Activated CD8-positive, alpha-beta memory T cell treated with anti-CD3 and anti-CD28 coated beads, Interleukin-2, amount 50 U/mL, for 24 hours (primary cell): ENCODE measurements around the gene C9orf43.
"Not testable (repeated sequence)": the region's sequence is repeated elsewhere in the genome, so short reads cannot be mapped to it uniquely, and the experiment has no call there.

ENCODE experiments used
- DNase-seq: peaks from one replicate; pipeline ENCODE4 v3.0.0-alpha.2; 2020; ENCODE audit errors: extremely low read depth

The C9orf43 gene

GRCh38 chr9:113421726-113422125 is 11.2 kb downstream of the C9orf43 start:
- no peak for DNase-seq

DNA sequence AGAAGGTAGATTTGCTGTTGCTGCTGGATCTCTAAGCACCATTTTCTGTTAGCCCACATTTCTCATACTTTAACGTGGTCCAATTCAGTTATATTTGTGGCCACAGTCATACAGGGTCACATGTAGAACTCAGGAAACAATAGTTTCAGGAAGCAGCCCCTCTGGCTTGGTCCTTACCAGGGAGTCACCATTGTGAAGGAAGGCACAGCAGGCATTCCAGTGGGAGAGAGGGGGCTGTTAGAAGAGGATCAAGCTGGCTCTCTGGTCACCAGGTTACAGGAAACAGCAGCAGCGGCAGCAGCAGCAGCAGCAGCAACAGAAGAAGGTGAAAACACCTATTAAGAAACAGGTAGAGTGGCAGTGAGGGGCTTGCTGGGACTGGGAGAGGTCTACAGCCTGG is 14.5 kb downstream of the C9orf43 start:
- DNase-seq, result no peak

DNA sequence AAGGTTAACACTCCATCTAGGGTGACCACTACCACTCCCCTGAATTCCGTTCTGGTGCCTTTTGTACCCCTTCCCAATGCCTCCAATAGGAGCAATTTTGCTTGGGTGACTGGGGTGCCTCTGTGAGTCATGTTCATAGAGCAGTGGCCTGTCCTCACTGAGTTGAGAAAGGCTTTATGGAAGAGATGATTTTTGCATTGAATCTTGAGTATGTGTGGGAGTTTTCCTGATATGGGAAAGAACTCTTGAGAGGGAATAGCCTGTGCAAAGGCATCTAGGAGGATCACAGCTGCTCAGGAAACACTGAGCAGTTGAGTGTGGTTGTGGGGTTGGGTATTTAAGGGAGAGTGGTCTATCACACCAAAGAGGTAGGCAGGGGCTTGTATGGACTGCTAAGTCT is 16.2 kb downstream of the C9orf43 start:
- DNase-seq, result no peak

DNA sequence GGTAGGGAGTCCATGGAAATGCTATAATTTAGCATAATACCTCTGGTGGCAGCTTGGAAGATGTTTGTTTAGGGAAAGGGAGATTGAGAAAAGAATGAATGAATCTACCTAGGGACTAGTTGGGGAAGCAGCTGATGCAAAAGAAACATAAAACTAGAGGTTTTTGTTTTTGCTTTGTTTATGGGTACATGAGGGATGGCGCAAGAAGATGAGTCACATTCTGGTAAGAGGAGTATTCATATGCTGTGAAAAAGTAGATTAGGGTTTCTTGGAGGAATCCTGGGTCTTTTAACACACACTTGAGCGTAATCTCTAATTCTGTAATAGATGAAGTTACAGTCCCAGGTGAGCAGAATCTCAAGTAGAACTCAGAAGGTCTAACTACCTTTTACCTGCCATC is 17.1 kb downstream of the C9orf43 start:
- DNase-seq, result no peak

- no peak for DNase-seq
These were observed 17.6 kb downstream of the C9orf43 start for GRCh38 chr9:113428062-113428615.

GRCh38 chr9:113431191-113431590 is 20.6 kb downstream of the C9orf43 start:
- DNase-seq, result no peak

DNA sequence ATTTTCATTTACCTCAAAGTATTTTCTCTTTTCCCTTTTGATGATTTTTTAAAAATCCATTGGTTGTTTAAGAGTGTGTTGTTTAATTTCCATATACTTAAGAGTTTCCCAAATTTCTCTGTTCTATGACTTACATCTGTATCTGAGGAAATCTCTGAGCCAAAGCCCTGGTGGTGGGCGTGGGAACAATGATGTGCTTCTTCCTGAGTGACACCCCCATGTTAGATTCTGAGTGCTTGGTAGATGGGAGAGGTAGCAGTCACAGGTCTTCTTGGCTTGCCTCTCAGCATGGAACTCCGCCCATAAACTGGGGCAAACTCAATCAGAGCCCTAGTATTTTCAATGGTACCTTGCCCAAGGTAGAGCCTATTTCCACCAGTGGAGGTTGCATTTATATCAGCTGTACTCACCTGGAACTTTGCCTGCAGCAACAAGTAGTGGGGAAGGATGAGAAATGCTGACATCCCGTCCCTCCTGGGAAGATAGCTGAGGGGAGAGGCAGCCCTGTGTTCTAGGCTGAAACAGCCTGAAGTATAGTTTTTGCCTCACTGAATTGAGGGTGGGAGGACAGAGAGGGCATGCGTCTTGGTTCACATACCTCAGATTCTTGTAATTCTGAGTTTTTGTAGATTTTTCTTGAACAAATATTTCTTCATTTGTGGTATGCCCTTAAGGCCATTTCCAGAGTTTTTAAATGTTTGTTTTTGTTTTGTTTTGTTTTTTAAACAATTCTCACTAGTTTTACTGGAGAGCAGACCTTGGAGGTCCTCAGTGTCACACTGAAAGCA is 26.4 kb downstream of the C9orf43 start:
- no peak for DNase-seq

DNA sequence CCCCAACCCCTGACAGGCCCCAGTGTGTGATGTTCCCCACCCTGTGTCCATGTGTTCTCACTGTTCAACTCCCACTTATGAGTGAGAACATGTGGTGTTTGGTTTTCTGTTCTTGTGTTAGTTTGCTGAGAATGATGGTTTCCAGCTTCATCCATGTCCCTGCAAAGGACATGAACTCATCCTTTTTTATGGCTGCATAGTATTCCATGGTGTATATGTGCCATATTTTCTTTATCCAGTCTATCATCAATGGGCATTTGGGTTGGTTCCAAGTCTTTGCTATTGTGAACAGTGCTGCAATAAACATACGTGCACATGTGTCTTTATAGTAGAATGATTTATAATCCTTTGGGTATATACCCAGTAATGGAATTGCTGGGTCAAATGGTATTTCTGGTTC is 27.2 kb downstream of the C9orf43 start:
- not testable (repeated sequence) for DNase-seq

GRCh38 chr9:113444736-113445135 is 34.2 kb downstream of the C9orf43 start:
- DNase-seq, result no peak

DNA sequence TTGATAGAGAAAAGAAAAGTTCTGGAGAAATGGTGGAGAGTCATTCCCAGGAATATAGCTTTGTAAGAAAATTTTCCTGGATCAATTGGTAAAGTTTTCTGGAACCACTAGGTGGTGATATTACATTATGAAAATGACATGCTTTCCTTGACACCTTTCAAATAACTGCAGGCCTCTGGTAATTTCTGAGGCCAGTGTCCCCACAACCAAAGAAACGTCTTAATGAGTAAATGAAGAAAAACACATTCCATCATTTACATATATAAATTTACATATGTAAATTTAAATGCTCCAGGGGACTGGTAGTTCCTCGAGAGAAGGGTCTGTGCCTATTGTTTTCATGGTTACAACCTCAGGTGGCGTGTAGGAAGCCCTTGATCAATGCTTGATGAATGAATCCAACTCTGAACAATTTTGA is 35.8 kb downstream of the C9orf43 start:
- no peak for DNase-seq

GRCh38 chr9:113449376-113449775 is 38.8 kb downstream of the C9orf43 start:
- DNase-seq, result no peak

DNA sequence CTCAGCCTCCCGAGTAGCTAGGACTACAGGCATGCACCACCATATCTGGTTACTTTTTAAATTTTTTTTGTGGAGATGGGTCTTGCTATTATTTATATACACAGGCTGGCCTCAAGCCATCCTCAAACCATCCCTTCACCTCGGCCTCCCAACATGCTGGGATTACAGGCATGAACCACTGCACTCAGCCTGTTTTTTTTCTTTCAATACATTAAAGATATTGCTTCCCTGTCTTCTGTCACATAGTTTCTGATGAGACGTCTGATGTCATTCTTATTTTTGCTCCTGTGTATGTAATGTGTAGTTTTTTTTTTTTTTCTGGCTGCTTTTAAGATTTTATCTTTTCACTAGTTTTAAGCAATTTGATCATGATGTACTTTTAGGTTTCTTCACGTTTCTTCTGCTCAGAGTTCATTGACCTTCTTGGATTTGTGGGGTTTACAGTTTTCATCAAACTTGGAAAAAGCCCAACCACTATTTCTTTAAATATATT is 41.6 kb downstream of the C9orf43 start:
- no peak for DNase-seq

GRCh38 chr9:113454914-113455761 is 44.6 kb downstream of the C9orf43 start:
- DNase-seq, result no peak

DNA sequence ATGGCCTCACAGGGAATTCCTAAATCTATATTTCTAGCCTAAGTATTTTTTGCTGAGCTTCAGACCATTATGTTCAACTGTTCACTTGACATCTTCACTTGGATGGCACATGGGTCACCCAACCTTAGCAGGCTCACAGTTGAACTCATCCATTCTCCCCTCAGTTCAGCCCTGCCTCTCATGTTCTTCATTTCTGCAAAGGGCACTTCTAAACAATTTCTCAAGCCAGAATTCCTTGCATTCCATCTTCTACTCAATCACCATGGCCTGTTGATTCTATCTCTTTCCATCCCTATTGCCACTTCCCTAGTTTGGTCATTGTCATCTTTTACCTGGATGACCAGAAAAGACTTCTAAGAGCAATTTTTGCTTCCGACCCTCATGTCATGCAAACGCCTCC is 45.7 kb downstream of the C9orf43 start:
- DNase-seq, result no peak

DNA sequence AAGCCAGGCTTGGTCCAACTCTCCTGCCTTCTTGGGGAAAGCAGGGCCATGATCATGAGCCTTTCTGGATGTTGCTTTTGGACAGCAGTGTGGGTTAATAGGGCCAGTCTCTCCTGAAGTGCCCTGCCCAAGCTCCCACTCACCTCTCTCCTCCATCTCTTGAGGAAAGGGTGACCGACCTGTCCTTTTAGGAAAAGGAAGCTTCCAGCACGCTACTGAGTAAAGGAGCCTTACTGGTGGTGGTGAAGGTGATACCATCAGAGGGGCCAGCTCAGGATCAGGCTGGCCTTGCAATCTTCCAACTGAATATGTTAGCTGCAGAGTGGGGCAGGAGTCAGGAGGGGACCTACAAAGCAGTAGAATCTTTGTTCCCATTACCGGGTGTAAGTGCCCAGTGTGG is 50.7 kb downstream of the C9orf43 start:
- DNase-seq, result no peak

DNA sequence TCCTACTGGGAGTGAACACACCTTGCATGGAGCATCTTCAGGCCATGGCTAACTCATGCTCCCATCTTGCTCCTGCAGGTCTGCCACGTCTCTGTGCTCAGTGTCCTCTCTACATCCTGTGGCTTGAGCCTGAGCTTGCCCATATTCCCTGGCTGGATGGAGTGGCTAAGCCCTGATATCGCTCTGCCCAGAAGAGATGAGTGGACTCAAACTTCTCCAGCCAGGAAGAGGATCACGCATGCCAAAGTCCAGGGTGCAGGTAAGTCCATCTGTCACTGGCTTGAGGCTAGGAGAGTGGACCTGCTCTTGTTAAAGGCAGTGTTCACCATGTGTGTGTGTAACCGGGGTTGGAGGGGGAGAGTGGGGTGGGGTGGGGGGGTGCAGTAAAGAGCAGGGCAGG is 51.4 kb downstream of the C9orf43 start:
- DNase-seq, result no peak

DNA sequence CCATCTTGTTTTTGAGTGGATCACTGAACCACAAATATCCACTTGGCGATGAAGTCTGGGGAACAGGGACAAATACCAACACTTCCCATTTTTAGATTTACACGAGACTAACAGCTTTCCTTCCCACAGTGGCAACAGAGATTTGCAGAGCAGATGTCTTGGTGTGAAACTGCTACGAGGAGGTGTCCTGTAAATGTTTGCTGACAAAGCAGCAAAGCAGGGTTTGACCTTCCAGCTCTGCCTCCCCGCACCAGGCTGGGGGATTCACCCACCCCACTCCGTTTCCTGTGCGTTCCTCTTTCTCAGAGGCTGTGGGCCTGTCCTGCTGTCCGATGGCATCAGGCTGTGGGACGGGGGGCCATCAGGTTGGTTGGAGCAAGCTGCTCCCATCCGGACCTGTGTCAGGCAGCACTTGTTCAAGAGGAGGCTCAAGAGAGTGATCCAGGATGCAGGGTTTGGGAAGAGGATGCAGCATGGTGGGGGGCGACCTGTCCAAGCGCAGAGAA is 52.3 kb downstream of the C9orf43 start:
- no peak for DNase-seq

DNA sequence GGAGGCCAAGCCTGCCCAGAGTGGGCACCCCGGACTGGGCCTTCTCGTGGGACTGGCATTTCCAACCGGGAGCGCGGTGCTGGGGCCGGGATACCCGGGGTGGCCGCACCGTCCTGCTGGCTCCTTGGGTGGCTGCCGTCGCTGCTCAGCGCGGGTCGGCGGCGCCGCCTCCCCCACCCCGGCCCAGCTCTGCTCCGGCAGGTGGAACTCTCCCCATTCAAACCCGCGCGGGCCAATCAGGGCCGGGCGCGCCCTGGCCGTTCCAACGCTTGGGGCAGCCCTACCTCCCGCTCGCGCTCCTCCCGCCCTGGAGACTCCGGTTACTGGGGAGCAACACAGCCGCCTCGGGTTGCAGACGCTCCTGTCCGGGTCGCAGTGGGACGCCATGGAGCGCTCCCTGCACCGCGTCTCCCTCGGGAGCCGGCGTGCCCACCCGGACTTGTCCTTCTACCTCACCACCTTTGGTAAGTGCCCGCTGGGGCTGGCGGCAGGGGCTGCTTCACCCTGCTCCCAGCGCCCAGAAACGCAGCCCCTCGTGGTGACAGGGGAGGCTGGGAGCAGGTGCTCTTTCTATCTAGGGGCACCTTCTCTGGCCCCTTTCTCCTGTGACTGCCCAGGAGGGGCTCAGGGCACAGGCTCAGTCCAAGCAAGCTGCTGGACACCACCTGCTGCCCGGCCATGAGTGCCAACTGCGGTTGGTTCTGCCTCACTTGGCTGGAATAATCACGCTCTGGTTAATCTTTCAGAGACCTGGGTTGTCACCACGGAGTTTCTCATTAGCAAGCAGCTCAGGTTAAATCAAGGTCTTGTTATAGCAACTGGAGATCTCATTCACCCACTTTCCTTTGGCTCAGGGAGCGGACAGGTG is 53.1 kb downstream of the C9orf43 start, which contains the start of gene RGS3:
RGS3 (plus strand) TSS at position 310 of the 868 bp plus-strand sequence; CDS start at position 386, 76 bp downstream.
- no peak for DNase-seq

DNA sequence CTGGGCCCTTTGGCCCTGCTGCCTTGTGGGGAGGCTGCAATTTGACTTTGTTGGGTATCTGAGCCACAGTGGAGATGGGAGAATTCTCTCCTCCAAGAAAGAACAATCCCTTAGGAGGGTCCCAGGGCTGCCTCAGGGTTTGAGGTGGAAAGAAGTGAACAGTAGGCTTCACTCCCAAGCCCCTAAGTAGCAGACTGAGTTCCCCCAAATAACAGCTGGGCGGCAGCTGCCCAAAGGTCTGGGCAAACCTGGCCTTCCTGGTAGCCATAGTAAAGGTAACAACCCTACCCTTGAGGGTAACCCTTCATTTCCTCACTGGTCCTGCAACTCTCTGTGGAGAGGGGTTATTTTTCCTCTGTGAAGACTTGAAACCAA is 53.7 kb downstream of the C9orf43 start:
- DNase-seq, result no peak

GRCh38 chr9:113465599-113466140 is 55.1 kb downstream of the C9orf43 start:
- no peak for DNase-seq

DNA sequence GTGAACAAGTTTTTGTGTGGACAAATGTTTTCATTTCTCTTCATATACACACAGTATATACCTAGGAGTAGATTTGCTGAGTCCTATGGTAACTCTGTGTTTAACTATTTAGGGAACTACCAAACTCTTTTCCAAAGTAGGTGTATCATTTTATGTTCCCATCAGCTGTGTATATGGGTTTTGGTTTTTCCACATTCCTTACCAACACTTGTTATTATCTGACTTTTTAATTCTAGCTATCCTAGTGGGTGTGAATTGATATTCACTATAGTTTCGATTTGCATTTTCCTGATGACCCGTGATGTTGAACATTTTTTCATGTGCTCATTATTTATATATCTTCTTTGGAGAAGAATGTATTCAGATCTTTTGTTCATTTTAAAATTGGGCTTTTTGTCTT is 56.6 kb downstream of the C9orf43 start:
- no peak for DNase-seq
